Testis (tissue), 3 donors: ENCODE measurements around the gene PPP2R5B. TPM values are rescaled to one million over a fixed set of nuclear protein-coding genes. Genes with fewer than 3 reads are reported as not detected.
A peak's percentile ranks its signal among the peaks of the same experiment; 100 is the strongest.

Source experiments
- DNase-seq: peaks from one replicate; pipeline ENCODE4 v3.0.0-alpha.2; 2019
- H3K27ac ChIP-seq, 2 donors: fragments of 200-600 bp; sonication (generic); one replicate each; pipeline ENCODE4 v1.5.1; 2019
- H3K27me3 ChIP-seq: fragments of 200-600 bp; sonication (generic); one replicate; pipeline ENCODE4 v1.5.1; 2019
- H3K36me3 ChIP-seq: fragments of 200-600 bp; sonication (generic); one replicate; pipeline ENCODE4 v1.5.1; 2017; ENCODE audit warnings: low read depth; ENCODE audit errors: missing control alignments
- H3K4me1 ChIP-seq: fragments of 200-600 bp; sonication (generic); one replicate; pipeline ENCODE4 v1.5.1; 2019
- H3K4me3 ChIP-seq, 2 donors: fragments of 200-600 bp; sonication (generic); one replicate each; pipeline ENCODE4 v1.5.1; 2017 to 2019
- H3K9me3 ChIP-seq: fragments of 200-600 bp; sonication (generic); one replicate; pipeline ENCODE4 v1.5.1; 2017
- POLR2A ChIP-seq: fragments of 450-650 bp; IDR thresholded peaks from one replicate; pipeline ENCODE4 v1.6.1; 2017; ENCODE audit warnings: antibody characterized with exemption, mild to moderate bottlenecking, moderate library complexity
- WGBS, 2 donors: methylation state at CpG; one replicate each; pipeline ENCODE4 v1.1.5; 2018; 5-methylcytosine and 5-hydroxymethylcytosine counted together
- intact Hi-C: fragments of 100-400 bp; cut with DNase I; formaldehyde crosslinking; loops from one replicate; pipeline ENCODE4 v1.15.1; 2023; ENCODE audit warnings: low total_unique reads
- polyA plus RNA-seq: library from polyadenylated mRNA; stranded (reverse); fragments of 350-450 nt; fragmentation: Illumina TruSeq; extraction: RNeasy Lipid Tissue Mini Kit (QIAGEN cat#74804); gene quantifications from one replicate; pipeline ENCODE4 v1.2.3, GENCODE V29; 2014; ENCODE audit warnings: low read depth, low replicate concordance; ENCODE audit not compliant: insufficient read depth
- total RNA-seq, 2 donors: library from RNA; depleted of rRNA; stranded (reverse); fragments of >200 nt; gene quantifications; one replicate each; pipeline ENCODE4 v1.2.3, GENCODE V29; 2016
- TF ChIP-seq, protein P1 (sequence below), 3 experiments: fragments of 450-650 bp in 2 of 3; fragments of 200-600 bp in 1 of 3; sonication (generic) in 1 of 3; IDR thresholded peaks; one replicate each; pipeline ENCODE4 v1.5.1; 2016 to 2019; ENCODE audit warnings: antibody characterized with exemption in 3 of 3, mild to moderate bottlenecking in 2 of 3, moderate library complexity in 1 of 3

PPP2R5B gene
- total and polyA plus RNA-seq, 3 donors from 2014 or later = 9.9 to 26.2 (median 19.4) TPM

- no peak overlapping the region for H3K27ac ChIP-seq
- no peaks in the 10 kb centered on the region for H3K9me3 ChIP-seq
- peaks cover 2% of the 10 kb centered on the region for H3K4me1 ChIP-seq
- H3K27me3 ChIP-seq = no peaks in the 10 kb centered on the region
- no peak overlapping the region for H3K4me3 ChIP-seq
- DNase-seq = no peak
- TF ChIP-seq POLR2A = no peak
- TF ChIP-seq, protein P1, sequence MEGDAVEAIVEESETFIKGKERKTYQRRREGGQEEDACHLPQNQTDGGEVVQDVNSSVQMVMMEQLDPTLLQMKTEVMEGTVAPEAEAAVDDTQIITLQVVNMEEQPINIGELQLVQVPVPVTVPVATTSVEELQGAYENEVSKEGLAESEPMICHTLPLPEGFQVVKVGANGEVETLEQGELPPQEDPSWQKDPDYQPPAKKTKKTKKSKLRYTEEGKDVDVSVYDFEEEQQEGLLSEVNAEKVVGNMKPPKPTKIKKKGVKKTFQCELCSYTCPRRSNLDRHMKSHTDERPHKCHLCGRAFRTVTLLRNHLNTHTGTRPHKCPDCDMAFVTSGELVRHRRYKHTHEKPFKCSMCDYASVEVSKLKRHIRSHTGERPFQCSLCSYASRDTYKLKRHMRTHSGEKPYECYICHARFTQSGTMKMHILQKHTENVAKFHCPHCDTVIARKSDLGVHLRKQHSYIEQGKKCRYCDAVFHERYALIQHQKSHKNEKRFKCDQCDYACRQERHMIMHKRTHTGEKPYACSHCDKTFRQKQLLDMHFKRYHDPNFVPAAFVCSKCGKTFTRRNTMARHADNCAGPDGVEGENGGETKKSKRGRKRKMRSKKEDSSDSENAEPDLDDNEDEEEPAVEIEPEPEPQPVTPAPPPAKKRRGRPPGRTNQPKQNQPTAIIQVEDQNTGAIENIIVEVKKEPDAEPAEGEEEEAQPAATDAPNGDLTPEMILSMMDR (IDR thresholded peaks at IDR 0.05) = no peak
- intact Hi-C loops = no loop called here
- H3K36me3 ChIP-seq = no peaks in the 10 kb centered on the region
- 46 to 54% methylated on average over 5 of the region's 5 CpGs for WGBS, 2 donors
These were observed 44.7 kb downstream of the PPP2R5B start for GRCh38 chr11:64969209-64969608.

GRCh38 chr11:64970731-64971151 is 46.3 kb downstream of the PPP2R5B start:
- Histone ChIP-seq H3K27ac (no peak overlapping the region), H3K9me3 (no peaks in the 10 kb centered on the region), H3K4me3 (no peak overlapping the region), H3K4me1 (no peaks in the 10 kb centered on the region), H3K27me3 (no peaks in the 10 kb centered on the region), H3K36me3 (no peaks in the 10 kb centered on the region)
- TF ChIP-seq POLR2A = no peak
- TF ChIP-seq, protein P1 (IDR thresholded peaks at IDR 0.05) = no peak
- 69 to 72% methylated on average over 8 of the region's 8 CpGs for WGBS, 2 donors
- intact Hi-C loops = no loop called here
- DNase-seq = no peak

GRCh38 chr11:64971421-64972233 is 47.1 kb downstream of the PPP2R5B start, which contains the start of gene MAJIN:
MAJIN (minus strand) TSS chr11:64972108; CDS start chr11:64959405, 12,703 bp downstream.
- no peak for TF ChIP-seq POLR2A
- TF ChIP-seq, protein P1 (IDR thresholded peaks at IDR 0.05) = no peak
- no peaks in the 10 kb centered on the region for H3K4me1 ChIP-seq
- peak; percentile 84 for DNase-seq
- no peaks in the 10 kb centered on the region for H3K36me3 ChIP-seq
- no peaks in the 10 kb centered on the region for H3K27me3 ChIP-seq
- peak within 1 kb of the TSS; percentile 49 to 52 for H3K4me3 ChIP-seq
- no peaks in the 10 kb centered on the region for H3K9me3 ChIP-seq
- WGBS, 2 donors = 15 to 26% methylated on average over 33 to 35 of the region's 69 CpGs
- H3K27ac ChIP-seq = peak within 1 kb of the TSS; percentile 59 to 66
- intact Hi-C loops = no loop called here

DNA sequence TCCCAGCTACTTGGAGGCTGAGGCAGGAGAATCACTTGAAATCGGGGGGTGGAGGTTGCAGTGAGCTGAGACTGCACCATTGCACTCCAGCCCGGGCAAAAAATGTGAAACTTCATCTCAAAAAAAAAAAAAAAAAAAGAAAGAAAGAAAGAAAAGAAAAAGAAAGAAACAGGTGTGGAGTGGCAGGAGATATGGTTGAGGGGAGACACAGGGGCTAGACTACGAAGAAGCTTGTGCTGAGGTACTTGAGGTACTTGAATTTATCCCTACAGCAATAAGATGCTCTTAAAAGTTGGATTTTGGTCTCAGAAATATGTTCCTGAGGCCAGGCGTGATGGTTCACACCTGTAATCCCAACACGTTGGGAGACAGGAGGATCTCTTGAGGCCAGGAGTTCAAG is 49.6 kb downstream of the PPP2R5B start:
- no peaks in the 10 kb centered on the region for H3K9me3 ChIP-seq
- 79 to 80% methylated on average over 5 of the region's 5 CpGs for WGBS, 2 donors
- DNase-seq = no peak
- H3K4me3 ChIP-seq = no peak overlapping the region
- H3K27ac ChIP-seq = no peak overlapping the region
- intact Hi-C loops = no loop called here
- no peaks in the 10 kb centered on the region for H3K4me1 ChIP-seq
- no peak for TF ChIP-seq POLR2A
- TF ChIP-seq, protein P1 (IDR thresholded peaks at IDR 0.05) = no peak
- no peaks in the 10 kb centered on the region for H3K27me3 ChIP-seq
- no peaks in the 10 kb centered on the region for H3K36me3 ChIP-seq
